Measurements from ENCODE around the gene FBXW11. TPM values are rescaled to one million over a fixed set of nuclear protein-coding genes. Genes with fewer than 3 reads are reported as not detected.
A peak's percentile ranks its signal among the peaks of the same experiment; 100 is the strongest.

The FBXW11 gene
- total and polyA plus RNA-seq, 2 of the 13 experiments (the other 11 are each of a cell fraction or from before 2014, with no cell fraction given) = 31.7 to 53.6 TPM

DNA sequence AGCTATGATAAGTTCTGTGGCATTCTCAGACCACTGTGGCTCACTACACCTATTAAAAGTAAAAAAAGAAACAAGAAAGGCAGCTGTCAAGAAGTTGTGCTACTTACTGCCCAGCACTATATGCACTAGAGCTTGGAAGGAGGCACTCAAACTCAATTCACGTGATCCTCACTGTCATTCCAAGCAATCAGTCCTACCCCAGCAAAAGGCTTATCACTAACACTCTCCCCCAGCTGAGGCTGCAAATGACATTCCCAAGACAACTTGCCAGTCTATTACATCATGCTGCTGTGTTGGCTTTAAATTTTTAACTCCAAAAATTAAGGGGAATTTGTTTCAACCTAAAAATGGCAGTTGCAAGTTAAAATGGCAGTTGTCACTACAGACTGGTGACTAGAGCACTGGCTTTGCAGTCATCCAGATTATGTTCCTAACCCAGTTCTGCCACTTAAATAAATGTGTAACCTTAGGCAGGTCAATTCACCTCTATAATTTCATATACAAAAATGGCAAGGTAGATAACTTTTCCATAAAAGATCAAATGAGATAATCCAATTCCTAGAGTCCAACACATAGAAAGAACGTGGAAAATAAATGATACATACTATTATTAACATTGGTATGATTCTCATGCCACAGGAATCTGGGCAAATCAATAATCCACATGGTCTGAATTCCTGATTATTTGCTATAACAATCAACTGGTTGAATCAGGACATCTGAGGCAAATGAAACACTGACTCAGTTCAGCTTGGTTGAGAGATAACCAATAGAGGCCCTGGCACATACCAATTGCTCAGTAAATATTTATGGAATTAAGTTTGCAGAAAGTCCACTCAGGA lies 52.4 kb downstream of the FBXW11 start:
- Histone ChIP-seq H3K4me2 (ENCODE audit: low read depth, low read length) (no peak overlapping the region), H3K4me1 (ENCODE audit: insufficient read depth, low read length) (peaks cover 62% of the 10 kb centered on the region), H3K9ac (ENCODE audit: insufficient read depth, low read depth, low read length) (no peak overlapping the region), H3K27ac (ENCODE audit: extremely low read length, insufficient read depth, low read length) (no peak overlapping the region), H2AFZ (ENCODE audit: low read length) (no peak overlapping the region), H3K4me3 (replicated peaks in 1 of 3; ENCODE audit: insufficient read depth in 1 of 3, low read depth in 2 of 3, low read length in 3 of 3) (no peak overlapping the region), H3K79me2 (ENCODE audit: insufficient read depth, low read length) (peaks cover 80% of the 10 kb centered on the region), H4K20me1 (ENCODE audit: insufficient read depth, low read length) (peaks cover 16% of the 10 kb centered on the region), H3K9me3 (ENCODE audit: low read length) (no peaks in the 10 kb centered on the region), H3K27me3 (ENCODE audit: control insufficient read depth in 1 of 2, insufficient read depth in 2 of 2, low read length in 2 of 2) (no peaks in the 10 kb centered on the region), H3K36me3 (replicated peaks in 1 of 2; ENCODE audit: control insufficient read depth in 1 of 2, insufficient read depth in 2 of 2, low read length in 2 of 2) (no peaks in the 10 kb centered on the region; a peak in 1 of 5 replicates)
- BruUV-seq (replicated peaks) = no TSS peak
- TF ChIP-seq, protein P1, sequence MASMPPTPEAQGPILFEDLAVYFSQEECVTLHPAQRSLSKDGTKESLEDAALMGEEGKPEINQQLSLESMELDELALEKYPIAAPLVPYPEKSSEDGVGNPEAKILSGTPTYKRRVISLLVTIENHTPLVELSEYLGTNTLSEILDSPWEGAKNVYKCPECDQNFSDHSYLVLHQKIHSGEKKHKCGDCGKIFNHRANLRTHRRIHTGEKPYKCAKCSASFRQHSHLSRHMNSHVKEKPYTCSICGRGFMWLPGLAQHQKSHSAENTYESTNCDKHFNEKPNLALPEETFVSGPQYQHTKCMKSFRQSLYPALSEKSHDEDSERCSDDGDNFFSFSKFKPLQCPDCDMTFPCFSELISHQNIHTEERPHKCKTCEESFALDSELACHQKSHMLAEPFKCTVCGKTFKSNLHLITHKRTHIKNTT (CRISPR knock-in tag; IDR thresholded peaks at IDR 0.05) = no peak
- TF ChIP-seq ZNF879 (CRISPR knock-in tag; IDR thresholded peaks at IDR 0.05) (no peak), NR2F6 (IDR thresholded peaks at IDR 0.05) (no peak), NR2F6 (CRISPR knock-in tag; IDR thresholded peaks at IDR 0.05) (no peak), SOX6 (IDR thresholded peaks at IDR 0.05) (no peak), SOX6 (CRISPR knock-in tag; IDR thresholded peaks at IDR 0.05) (no peak), SALL1 (CRISPR knock-in tag; IDR thresholded peaks at IDR 0.05) (no peak), PAX8 (CRISPR knock-in tag; IDR thresholded peaks at IDR 0.05; ENCODE audit: borderline replicate concordance) (no peak), ZFX (CRISPR knock-in tag; IDR thresholded peaks at IDR 0.05; ENCODE audit: low read depth) (no peak), ZNF280B (CRISPR knock-in tag; IDR thresholded peaks at IDR 0.05; ENCODE audit: borderline replicate concordance) (no peak), ZSCAN9 (CRISPR knock-in tag; IDR thresholded peaks at IDR 0.05; ENCODE audit: borderline replicate concordance) (no peak), SP1 (IDR thresholded peaks at IDR 0.05) (no peak), SP1 (CRISPR knock-in tag; IDR thresholded peaks at IDR 0.05) (no peak), ZFP82 (CRISPR knock-in tag; IDR thresholded peaks at IDR 0.05; ENCODE audit: borderline replicate concordance) (no peak), HNF1B (CRISPR knock-in tag; IDR thresholded peaks at IDR 0.05) (no peak), DNMT3B (CRISPR knock-in tag; conservative IDR thresholded peaks at IDR 0.05) (no peak), E2F5 (CRISPR knock-in tag; conservative IDR thresholded peaks at IDR 0.05) (no peak), ZMYM4 (CRISPR knock-in tag; IDR thresholded peaks at IDR 0.05) (no peak), HDAC2 (CRISPR knock-in tag; IDR thresholded peaks at IDR 0.05) (no peak), ZBTB38 (CRISPR knock-in tag; IDR thresholded peaks at IDR 0.05) (no peak)
- POLR2A ChIA-PET = interaction anchor here (0.7 kb wide), 1 partner anchor 53 kb away, joined by 3 read pairs; the partner anchor contains the start of gene FBXW11
- intact Hi-C loops (cut with micrococcal nuclease; ENCODE audit: unreplicated experiment) = no loop called here
- CTCF ChIA-PET (ENCODE audit: low intra/inter-chr PET ratio, low total read pairs) = no interaction called here
- WGBS (ENCODE audit: low lambda C conversion rate) = 100% methylated on average over 2 of the region's 2 CpGs
- in situ Hi-C loops (cut with HindIII; ENCODE audit: extremely low pct_ligation_motif_present, low pct_unique_long_range_greater_than_20kb) = no loop called here
- no peak for FAIRE-seq
- peak; percentile 62 for DNase-seq (ENCODE audit: low spot score)
- ATAC-seq = peak; percentile 76

Measured in HepG2 (cell line).